AG10803 (cell line): ENCODE measurements around the gene THAP12.
A peak's percentile ranks its signal among the peaks of the same experiment; 100 is the strongest.

ENCODE experiments used
- DNase-seq: peaks from one replicate; pipeline ENCODE4 v3.0.0; 2010; ENCODE audit warnings: low read depth
- H3K4me3 ChIP-seq: 2 replicates; pipeline ENCODE4 v1.5.1; 2011; ENCODE audit warnings: mild to moderate bottlenecking, low read length, control low read depth
- TF ChIP-seq, protein P1 (sequence below): conservative IDR thresholded peaks from 2 replicates; pipeline ENCODE4 v1.5.1; 2011; ENCODE audit warnings: mild to moderate bottlenecking, low read length, control low read depth, inconsistent platforms

THAP12 gene

DNA sequence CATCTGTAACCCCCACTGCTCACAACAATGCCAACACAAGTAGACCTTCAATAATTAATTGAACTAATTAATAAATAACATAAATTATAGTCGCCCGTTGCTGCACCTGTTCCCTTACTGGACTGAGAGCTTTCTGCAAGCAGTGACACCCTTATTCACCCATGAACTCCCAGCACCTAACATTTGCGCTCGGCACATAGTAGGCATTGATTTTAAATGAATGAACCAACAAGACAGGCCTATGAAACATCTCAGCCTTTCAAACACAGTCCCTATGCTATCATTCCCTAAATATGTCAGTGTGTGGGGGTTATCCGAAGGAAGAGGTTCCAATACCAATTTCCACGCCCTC is 1.1 kb downstream of the THAP12 start:
- peak overlapping the region; percentile 89 for H3K4me3 ChIP-seq
- TF ChIP-seq, protein P1, sequence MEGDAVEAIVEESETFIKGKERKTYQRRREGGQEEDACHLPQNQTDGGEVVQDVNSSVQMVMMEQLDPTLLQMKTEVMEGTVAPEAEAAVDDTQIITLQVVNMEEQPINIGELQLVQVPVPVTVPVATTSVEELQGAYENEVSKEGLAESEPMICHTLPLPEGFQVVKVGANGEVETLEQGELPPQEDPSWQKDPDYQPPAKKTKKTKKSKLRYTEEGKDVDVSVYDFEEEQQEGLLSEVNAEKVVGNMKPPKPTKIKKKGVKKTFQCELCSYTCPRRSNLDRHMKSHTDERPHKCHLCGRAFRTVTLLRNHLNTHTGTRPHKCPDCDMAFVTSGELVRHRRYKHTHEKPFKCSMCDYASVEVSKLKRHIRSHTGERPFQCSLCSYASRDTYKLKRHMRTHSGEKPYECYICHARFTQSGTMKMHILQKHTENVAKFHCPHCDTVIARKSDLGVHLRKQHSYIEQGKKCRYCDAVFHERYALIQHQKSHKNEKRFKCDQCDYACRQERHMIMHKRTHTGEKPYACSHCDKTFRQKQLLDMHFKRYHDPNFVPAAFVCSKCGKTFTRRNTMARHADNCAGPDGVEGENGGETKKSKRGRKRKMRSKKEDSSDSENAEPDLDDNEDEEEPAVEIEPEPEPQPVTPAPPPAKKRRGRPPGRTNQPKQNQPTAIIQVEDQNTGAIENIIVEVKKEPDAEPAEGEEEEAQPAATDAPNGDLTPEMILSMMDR = no peak
- DNase-seq = no peak

DNA sequence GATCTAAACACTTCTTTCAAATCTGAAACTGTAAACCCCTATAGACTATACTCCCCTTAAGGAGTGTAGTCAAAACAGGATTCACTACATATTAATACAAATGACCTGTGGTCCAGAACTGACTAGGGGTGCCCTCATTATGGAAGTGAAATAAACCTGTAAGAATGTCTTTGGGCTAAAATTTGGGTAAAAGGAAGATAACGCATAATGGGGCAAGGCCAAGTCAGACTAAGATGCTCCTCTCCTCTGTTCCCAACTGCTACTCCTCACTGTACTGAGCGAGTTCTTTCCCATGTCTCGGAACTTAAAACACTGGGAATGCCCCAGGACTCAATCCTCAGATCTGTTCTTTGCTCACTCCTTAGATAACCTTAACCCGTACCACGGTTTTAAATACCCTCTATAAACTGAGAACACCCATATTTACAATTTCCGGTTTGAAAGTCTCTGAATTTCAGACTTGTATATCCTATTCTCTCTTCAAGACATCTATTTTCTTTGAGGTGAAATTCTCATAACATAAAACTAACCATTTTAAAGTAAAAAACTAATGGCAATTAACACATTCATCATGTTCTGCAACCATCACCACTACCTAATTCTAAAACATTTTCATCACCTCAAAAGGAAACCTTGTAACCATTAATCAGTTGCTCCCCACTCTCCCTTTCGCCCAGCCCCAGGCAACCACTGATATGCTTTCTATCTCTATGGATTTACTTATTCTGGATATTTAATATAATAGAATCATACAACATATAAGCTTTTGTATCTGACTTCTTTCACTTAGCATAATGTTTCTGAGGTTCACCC is 4.0 kb downstream of the THAP12 start:
- no peak overlapping the region for H3K4me3 ChIP-seq
- TF ChIP-seq, protein P1 = no peak
- no peak for DNase-seq

DNA sequence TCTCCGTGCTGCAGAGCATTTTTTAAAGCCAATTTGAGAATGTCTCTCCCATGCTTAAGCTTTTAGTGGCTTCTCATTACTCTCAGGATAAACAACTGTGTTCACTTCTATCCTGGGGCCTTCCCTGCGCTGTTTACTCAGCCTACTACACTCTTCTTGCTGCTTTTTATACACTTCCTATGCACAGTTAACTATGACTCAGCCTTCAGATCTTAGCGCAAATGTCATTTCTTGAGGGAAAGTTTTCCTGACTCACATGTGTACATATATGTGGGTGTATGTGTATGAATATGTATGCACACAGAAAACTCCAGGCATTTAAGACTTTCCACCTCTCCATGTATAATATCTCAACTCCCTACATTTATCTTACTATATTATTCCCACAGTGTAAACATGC is 9.8 kb downstream of the THAP12 start:
- peak; percentile 50 for DNase-seq
- no peak overlapping the region for H3K4me3 ChIP-seq
- TF ChIP-seq, protein P1 = no peak

DNA sequence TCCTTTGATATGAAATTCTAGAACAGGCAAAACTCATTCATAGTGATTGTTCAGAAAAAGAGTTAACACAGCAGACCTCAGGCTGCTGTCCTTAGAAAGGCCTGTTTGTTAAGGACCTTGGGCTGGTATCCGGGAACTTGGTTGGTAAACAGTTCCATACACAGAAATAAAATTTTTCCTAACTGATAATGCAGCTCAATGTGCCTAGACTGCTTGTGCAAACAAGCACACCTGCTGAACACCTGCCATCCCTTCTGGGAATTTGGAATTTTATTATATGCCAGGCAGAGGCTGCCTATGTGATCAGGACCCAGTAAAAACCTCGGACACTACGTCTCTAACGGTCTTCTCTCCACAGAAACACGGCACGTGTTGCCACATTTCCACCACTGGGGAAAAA is 11.5 kb downstream of the THAP12 start:
- no peak overlapping the region for H3K4me3 ChIP-seq
- DNase-seq = no peak
- TF ChIP-seq, protein P1 = no peak

DNA sequence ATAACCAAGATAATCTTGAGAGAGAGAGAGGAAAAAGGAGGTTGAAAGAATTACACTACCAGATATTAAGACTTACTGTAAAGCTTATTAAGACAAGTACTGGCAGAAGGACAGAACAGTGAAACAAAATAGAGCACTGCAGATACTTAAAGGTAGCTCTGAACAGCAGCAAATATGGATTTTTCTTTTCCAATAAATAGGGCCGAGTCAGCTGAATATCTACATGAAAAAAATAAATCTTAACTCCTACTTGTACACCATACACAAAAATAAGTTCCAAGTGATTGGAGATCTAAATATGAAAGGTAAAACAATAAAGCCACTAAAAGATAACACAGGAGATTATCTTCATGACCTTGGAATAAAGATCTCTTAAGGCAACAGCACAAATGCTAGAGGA is 12.4 kb downstream of the THAP12 start:
- DNase-seq = no peak
- no peak overlapping the region for H3K4me3 ChIP-seq
- TF ChIP-seq, protein P1 = no peak

DNA sequence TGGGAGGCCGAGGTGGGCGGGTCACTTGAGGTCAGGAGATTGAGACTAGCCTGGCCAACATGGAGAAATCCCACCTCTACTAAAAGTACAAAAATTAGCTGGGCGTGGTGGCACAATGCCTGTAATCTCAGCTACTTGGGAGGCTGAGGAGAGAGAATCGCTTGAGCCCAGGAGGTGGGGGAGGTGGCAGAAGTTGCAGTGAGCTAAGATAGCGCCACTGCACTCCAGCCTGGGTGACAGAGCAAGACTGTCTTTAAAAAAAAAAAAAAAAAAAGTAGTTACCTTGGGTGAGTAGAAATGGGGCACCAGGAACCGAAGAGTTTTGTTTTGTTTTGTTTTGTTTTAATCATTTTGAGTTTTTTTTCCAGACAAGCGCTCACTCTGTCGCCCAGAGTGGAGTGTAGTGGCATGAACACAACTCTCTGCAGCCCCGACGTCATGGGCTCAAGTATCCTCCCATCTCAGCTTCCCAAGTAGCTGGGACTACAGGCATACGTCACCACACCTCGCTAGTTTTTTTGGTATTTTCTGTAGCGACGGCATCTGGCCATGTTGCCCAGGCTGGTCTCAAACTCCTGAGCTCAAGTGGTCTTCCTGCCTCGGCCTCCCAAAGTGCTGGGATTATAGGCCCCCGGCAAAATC is 15.8 kb downstream of the THAP12 start:
- no peak for DNase-seq
- TF ChIP-seq, protein P1 = no peak
- no peak overlapping the region for H3K4me3 ChIP-seq

DNA sequence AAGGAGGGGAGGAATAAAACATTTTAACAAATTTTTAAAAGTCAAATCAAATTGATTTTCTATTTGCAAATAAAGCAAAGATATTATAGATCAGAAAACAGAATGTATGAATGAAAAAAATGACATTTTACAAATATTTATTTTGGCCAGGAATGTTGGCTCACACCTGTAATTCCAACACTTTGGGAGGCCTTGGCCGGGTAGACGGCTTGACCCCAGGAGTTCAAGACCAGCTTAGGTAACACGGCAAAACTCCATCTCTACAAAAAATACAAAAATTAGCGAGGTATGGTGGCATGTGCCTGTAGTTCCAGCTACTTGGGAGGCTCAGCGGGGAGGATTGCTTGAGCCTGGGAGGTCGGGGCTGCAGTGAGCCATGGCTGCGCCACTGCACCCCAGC is 18.2 kb downstream of the THAP12 start:
- H3K4me3 ChIP-seq = no peak overlapping the region
- TF ChIP-seq, protein P1 = no peak
- no peak for DNase-seq
